Anterior cingulate cortex (tissue), 58 donors: ENCODE measurements around the gene TTC22.
"Not testable (repeated sequence)": the region's sequence is repeated elsewhere in the genome, so short reads cannot be mapped to it uniquely, and the experiment has no call there.

ENCODE experiments used
- DNase-seq, 58 donors: peaks; one replicate each; lab custom pipeline; 2025; lab: John Stamatoyannopoulos, UW

The TTC22 gene

DNA sequence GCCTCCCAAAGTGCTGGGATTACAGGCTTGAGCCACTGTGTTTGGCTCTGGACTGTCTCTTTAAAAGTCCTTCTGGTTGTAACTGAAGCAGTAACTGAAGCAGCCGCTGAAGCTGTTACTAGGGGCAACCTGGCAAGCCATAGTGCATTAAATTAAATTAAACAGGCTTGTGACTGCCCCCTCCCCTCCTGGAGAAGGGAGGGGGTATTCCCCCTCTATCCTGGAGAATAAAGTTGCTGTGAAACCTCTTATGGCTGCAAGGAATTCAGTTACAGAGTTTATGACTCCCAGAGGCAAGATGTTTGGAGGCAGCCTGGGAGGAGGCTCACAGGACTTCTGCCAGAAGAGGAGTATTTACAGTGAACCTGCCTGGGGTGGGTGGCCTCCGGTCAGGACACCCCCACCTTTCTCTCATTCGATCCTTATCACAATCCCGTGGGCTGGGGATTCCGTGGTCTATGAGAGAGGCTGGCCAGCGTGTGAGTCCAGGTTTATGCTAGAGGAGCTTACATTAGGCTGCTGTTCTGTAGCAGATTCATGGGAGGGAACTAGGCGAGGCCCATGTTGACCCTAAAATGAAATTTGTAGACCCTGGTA lies 8.3 kb downstream of the TTC22 start:
- DNase-seq = peak in 29 of 58 donors; percentile 5 to 68 (median 24)

- no peak for DNase-seq
Measured at GRCh38 chr1:54791880-54792522, 9.1 kb downstream of the TTC22 start.

- no peak for DNase-seq
Measured at GRCh38 chr1:54788459-54788858, 12.7 kb downstream of the TTC22 start.

GRCh38 chr1:54787604-54788003 lies 13.5 kb downstream of the TTC22 start:
- no peak for DNase-seq

- DNase-seq = no peak
Measured at GRCh38 chr1:54786778-54787177, 14.3 kb downstream of the TTC22 start.

DNA sequence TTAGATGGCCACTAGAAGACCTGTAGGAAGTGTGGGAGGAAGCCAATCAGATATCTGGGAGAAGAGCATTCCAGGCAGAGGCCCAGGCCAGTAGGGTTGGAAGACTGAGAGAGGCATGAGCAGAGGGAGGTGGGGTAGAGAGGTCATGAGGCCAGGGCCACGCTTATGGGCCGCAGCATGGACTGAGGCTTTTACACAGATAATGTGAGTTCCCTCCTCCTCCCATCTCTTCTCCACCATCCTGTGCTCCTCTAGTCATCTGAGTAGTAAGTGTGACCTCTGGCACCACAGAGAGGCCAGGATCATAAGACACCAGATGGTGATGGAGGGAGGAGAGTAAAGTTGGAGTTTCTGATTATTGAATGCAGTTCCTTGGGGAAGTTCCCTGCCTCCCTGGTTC lies 17.1 kb downstream of the TTC22 start:
- DNase-seq = no peak

DNA sequence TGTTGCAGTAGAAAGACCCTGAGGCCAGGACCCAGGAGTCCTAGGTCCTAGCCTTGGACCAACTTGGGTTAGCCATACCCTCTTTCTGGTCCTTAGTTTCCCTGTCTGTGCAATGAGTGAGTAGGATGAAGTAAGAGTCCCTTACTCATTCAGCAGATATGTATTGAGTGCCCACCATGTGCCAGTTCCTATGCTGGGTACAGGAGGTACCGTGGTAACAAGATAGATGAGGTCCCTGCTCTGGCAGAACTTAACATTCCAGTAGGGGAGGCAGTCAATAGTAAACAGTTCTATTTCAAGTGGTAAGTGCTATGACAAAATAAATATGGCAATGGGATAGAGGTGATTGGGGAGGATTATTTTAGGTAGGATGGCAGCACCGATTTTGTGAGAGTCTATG lies 18.5 kb downstream of the TTC22 start:
- no peak for DNase-seq

DNA sequence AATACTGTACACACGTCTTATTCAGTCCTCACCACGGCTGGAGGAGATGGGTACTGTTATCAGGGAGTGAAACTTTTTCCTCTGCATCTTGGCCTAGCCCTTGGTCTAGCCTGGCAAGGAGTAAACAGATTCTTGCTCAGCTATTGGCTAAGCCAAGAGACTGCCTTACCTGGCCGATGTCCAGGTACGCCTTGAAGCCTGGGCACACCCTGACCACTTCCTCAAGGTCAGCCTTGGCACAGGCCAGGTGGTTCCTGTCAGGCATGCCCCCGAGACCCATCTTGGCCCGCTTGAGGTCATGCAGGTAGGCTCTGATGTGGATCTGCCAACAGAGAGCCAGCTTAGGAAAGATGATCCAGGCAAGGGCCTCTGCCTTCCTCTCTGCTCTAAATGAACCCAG lies 19.0 kb downstream of the TTC22 start:
- DNase-seq = no peak

GRCh38 chr1:54781023-54781723 lies 19.9 kb downstream of the TTC22 start:
- no peak for DNase-seq

DNA sequence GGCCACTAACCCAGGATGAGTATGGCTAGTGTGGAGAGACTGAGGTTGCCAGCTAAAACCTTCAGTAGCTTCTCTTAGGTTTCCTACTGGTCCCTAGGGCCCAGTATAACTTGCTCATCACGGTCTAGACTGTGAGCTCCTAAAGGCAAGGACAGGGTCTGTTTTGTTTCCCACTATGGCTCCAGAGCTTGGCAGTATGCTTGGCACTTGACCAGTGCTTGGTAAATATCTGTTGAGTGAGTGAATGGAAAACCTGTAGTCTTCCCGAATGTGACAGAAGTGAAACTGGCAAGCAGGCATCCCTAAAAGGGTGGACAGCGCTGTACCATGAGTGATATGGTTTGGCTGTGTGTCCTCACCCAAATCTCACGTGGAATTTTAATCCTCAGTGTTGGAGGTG lies 23.7 kb downstream of the TTC22 start:
- no peak for DNase-seq

DNA sequence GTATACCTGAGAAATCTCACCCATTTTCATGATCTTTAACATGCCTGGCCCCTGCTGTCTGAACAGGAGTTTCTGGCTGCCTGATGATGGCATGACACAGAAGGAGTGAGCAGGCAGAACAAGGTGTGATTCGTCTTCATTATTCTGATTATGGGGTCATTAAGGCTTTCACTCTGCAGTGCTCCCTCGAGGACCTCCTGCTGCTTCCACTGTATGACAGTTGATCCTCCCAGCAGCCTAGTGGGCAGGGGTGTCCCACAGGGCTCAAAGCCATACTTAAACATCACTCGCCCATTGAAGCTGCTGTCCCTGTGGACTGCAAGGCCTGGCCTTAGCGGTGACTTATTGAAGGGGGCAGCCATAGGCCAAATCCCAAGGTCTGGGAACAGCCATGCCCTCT lies 24.1 kb downstream of the TTC22 start:
- DNase-seq = no peak

GRCh38 chr1:54775828-54776721 lies 25.0 kb downstream of the TTC22 start:
- not testable (repeated sequence) for DNase-seq

- no peak for DNase-seq
Measured at GRCh38 chr1:54774820-54775498, 26.2 kb downstream of the TTC22 start.

DNA sequence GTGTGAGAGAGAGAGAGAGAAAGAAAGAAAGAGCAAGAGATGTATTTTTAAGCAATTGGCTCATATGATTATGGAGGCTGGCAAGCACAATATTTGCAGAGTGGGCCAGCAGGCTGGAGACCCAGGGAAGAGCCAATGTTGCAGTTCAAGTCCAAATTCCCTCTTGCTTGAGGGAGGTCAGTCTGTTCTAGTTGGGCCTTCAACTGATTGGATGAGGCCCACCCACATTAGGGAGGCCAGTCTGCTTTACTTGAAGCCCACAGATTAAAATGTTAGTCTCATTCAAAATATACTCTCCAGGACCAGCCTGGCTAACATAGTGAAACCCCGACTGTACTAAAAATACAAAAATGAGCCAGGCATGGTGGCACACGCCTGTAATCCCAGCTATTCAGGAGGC lies 28.2 kb downstream of the TTC22 start:
- DNase-seq = no peak

DNA sequence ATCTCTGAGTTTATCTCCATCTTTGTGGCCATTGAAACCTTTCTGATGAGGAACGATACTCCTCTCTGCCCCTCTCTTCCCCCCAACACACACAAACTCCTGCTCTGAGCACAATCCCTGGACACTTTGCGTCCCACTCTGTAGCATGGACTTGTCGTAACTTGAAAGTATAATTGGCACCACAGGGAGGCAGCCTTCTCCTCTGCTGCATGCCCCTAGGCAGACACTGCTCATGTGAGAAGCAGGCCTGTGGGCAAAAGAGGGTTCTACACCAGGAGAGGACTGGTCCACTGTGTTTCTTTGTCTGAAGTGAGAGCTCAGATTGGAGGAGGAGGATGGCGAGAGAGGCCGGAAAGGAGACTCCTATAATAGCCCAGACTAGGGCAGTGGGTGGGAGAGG lies 33.0 kb downstream of the TTC22 start:
- DNase-seq = peak in 18 of 58 donors; percentile 1 to 40 (median 13)

DNA sequence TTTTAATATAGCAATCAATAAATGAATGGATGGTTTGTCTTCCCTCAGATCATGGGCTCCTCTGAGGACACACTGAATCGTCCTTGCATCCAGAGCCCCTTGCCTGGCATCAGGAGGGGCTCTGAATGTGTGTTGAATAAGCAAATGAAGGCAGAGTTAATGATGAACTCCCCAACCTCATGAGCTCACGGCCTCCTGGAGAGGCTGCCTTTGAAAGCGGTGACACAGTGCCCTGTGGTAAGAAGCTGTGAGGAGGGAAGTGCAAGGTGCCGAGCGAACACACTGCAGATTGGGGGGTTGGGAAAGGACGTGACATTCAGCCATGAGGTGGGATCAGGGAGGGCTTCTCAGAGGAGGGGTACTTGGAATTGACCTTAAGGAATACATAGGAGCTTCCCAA lies 33.6 kb downstream of the TTC22 start:
- no peak for DNase-seq

- no peak for DNase-seq
Measured at GRCh38 chr1:54766726-54767125, 34.4 kb downstream of the TTC22 start.

- DNase-seq = no peak
Measured at GRCh38 chr1:54764922-54765561, 36.1 kb downstream of the TTC22 start.

DNA sequence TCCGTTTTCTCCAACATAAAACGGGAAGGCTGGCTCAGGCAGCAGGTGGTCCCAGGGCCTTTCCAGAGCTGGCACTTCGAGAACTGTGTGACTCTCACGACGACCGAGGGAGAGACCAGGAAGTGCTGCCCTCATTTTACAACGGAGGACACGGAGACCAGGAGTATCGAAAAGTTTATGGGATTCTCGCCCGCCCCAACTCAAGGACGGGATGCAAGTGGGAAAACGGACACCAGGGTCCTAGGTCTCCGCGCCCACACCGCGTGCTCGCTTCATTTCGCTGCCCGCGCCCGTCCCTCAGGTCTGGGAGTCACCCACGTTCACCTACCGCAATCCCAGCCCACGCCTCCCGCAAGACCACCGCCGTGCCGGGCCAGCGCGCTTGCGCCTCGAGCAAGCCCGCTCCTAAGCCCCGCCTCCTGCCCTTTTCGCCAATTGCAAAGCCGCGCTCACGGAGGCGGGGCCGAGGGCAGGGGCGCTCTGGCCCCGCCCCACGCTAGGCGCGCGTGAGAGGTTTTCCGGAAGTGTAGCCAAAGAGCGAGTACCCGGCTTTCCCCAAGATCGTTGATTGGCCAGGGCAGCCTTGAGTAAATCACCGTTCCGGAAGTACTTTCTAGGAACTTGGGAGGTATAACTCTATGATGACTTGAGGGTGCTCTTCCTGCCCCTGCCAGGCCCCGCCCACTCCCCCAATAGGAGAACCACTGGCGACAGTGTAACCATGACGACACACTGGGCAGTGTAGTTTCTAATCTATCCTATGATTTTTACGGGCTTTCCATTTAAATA lies 36.8 kb downstream of the TTC22 start, which contains the start of gene PARS2:
Gene PARS2, minus strand, starts transcription at position 391 of the 789 bp plus-strand sequence. CDS start 5,362 bp downstream, outside the sequence.
- peak; percentile 40 to 99 (median 94) for DNase-seq
